GM18520 (cell line): ENCODE data around the gene GALNS.
"Not testable (repeated sequence)": the region's sequence is repeated elsewhere in the genome, so short reads cannot be mapped to it uniquely, and the experiment has no call there.

Source experiments
- ATAC-seq: cut with Tn5 transposase; IDR thresholded peaks from one replicate; pipeline ENCODE4 v1.9.1; 2021; ENCODE audit not compliant: unreplicated experiment

Gene GALNS

GRCh38 chr16:88807142-88807625, 49.6 kb downstream of the GALNS start:
- ATAC-seq, result no peak

- ATAC-seq, result no peak
Measured at GRCh38 chr16:88806491-88807111, 50.1 kb downstream of the GALNS start.

GRCh38 chr16:88805887-88806393, 50.8 kb downstream of the GALNS start:
- ATAC-seq, result no peak

GRCh38 chr16:88805340-88805715, 51.4 kb downstream of the GALNS start:
- no peak for ATAC-seq

- ATAC-seq, result no peak
Measured at GRCh38 chr16:88804552-88805339, 52.0 kb downstream of the GALNS start.

- no peak for ATAC-seq
Measured at GRCh38 chr16:88804173-88804551, 52.6 kb downstream of the GALNS start.

GRCh38 chr16:88803264-88803987, 53.3 kb downstream of the GALNS start, which contains the start of gene CDT1:
TSS of gene CDT1 (plus strand) at chr16:88803789. CDS start at chr16:88803832, 43 bp downstream.
- ATAC-seq, result peak; percentile 40

- ATAC-seq, result no peak
Measured at GRCh38 chr16:88800277-88800592, 56.5 kb downstream of the GALNS start.

GRCh38 chr16:88799569-88800276, 57.0 kb downstream of the GALNS start:
- no peak for ATAC-seq

- ATAC-seq, result no peak
Measured at GRCh38 chr16:88798772-88799455, 57.8 kb downstream of the GALNS start.

- ATAC-seq, result no peak
Measured at GRCh38 chr16:88798073-88798472, 58.7 kb downstream of the GALNS start.

GRCh38 chr16:88796278-88796677, 60.5 kb downstream of the GALNS start:
- ATAC-seq, result no peak

GRCh38 chr16:88793251-88793954, 63.3 kb downstream of the GALNS start:
- no peak for ATAC-seq

GRCh38 chr16:88792668-88793250, 64.0 kb downstream of the GALNS start:
- no peak for ATAC-seq

GRCh38 chr16:88792078-88792550, 64.6 kb downstream of the GALNS start:
- ATAC-seq, result no peak

GRCh38 chr16:88790312-88791211, 66.2 kb downstream of the GALNS start:
- ATAC-seq, result no peak

- ATAC-seq, result no peak
Measured at GRCh38 chr16:88789594-88789993, 67.2 kb downstream of the GALNS start.

GRCh38 chr16:88788749-88789148, 68.0 kb downstream of the GALNS start:
- not testable (repeated sequence) for ATAC-seq
